Coronary artery (tissue), 2 donors: Measurements from ENCODE around the gene KCTD6.
"Not testable (repeated sequence)": the region's sequence is repeated elsewhere in the genome, so short reads cannot be mapped to it uniquely, and the experiment has no call there.

Experiments used
- DNase-seq: peaks from one replicate; pipeline ENCODE4 v3.0.0-alpha.2; 2017; ENCODE audit warnings: low spot score
- H3K27ac ChIP-seq, 2 donors: fragments of 200-600 bp; sonication (generic); one replicate each; pipeline ENCODE4 v1.5.1; 2016 to 2019
- H3K4me3 ChIP-seq: fragments of 200-600 bp; sonication (generic); 2 replicates; pipeline ENCODE4 v1.5.1; 2016; ENCODE audit warnings: mild to moderate bottlenecking, moderate library complexity
- CTCF ChIP-seq: fragments of 200-600 bp; sonication (generic); IDR thresholded peaks from one replicate; pipeline ENCODE4 v1.5.1; 2019; ENCODE audit warnings: antibody characterized with exemption

KCTD6 gene

GRCh38 chr3:58524326-58524888 is 32.5 kb downstream of the KCTD6 start:
- no peak for DNase-seq
- Histone ChIP-seq H3K4me3 (no peak overlapping the region), H3K27ac (no peak overlapping the region)
- no peak for TF ChIP-seq CTCF

- no peak for DNase-seq
- no peak overlapping the region for H3K27ac ChIP-seq
- TF ChIP-seq CTCF, result no peak
- H3K4me3 ChIP-seq, result no peak overlapping the region
Observed at GRCh38 chr3:58526515-58526957, 34.6 kb downstream of the KCTD6 start.

GRCh38 chr3:58527440-58527839 is 35.5 kb downstream of the KCTD6 start:
- DNase-seq, H3K27ac ChIP-seq: not testable (repeated sequence)

GRCh38 chr3:58528629-58529028 is 36.7 kb downstream of the KCTD6 start:
- H3K4me3 ChIP-seq, result no peak overlapping the region
- no peak for DNase-seq
- no peak overlapping the region for H3K27ac ChIP-seq
- no peak for TF ChIP-seq CTCF

More at GRCh38 chr3:58527440-58527839, 35.5 kb downstream of the KCTD6 start:
- not testable (repeated sequence) for H3K4me3 ChIP-seq

GRCh38 chr3:58529516-58530353 is 37.8 kb downstream of the KCTD6 start:
- no peak for DNase-seq
- H3K27ac ChIP-seq, result no peak overlapping the region
- H3K4me3 ChIP-seq, result no peak overlapping the region
- no peak for TF ChIP-seq CTCF

GRCh38 chr3:58530354-58530865 is 38.5 kb downstream of the KCTD6 start:
- TF ChIP-seq CTCF, result no peak
- no peak for DNase-seq
- H3K4me3 ChIP-seq, result no peak overlapping the region
- no peak overlapping the region for H3K27ac ChIP-seq

- no peak for DNase-seq
- TF ChIP-seq CTCF, result no peak
- H3K27ac ChIP-seq, result no peak overlapping the region
- no peak overlapping the region for H3K4me3 ChIP-seq
Observed at GRCh38 chr3:58531555-58531954, 39.7 kb downstream of the KCTD6 start.
